ENCODE results near the gene DPF3. TPM values are rescaled to one million over a fixed set of nuclear protein-coding genes. Genes with fewer than 3 reads are reported as not detected.

Gene DPF3
- total and polyA plus RNA-seq, 2 donors (not counting 1 experiment from before 2014, with no cell fraction given) = 3.4 to 10.2 TPM

DNA sequence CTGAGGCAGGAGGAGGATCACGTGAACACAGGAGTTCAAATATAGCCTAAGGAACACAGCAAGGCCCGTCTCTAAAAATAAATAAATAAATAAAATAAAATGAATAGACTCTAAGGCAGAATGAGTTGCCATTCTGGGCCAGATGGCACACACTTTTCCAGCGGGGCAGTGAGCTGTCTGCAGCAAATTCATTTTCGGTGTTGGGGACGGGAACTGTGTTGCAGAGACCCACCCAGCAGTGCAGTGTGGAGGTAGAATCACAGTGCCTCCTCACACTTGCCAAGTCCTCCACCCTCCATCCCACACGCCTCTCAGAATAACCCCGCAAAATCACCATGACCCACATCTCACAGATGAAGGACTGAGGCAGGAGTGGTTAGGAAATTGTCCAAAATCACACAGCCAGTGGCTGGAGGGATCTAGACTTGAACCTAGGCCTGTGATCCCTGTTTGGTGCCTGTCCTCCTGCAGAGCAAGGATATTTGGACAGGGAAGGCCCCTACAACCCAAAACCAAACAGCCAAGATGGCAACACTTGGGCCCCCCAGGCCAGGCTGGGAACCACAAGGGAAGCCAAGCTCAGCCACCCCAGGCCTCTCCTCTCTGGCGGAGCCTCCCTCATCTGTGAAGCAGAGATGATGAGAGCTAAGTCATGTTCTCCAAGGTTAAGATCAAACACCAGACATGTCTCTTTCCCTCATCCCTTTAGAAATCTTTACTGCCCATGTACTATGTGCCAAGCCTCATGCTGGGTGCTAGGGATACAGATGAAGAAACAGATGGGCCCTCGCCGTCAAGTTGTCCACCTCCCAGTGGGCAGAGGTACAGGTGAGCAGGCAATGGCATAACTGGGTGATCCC is 152.7 kb downstream of the DPF3 start:
- no peak overlapping the region for H2AFZ ChIP-seq (ENCODE audit: insufficient read depth, low read depth, low read length, poor library complexity, severe bottlenecking)
- H3K4me3 ChIP-seq (ENCODE audit: control extremely low read depth in 1 of 5, extremely low read depth in 1 of 5, insufficient read depth in 1 of 5, low read depth in 2 of 5, low read length in 4 of 5) = no peak overlapping the region
- TF ChIP-seq EZH2 (IDR thresholded peaks at IDR 0.05; ENCODE audit: borderline replicate concordance, insufficient read depth, low read depth, low read length, poor library complexity, severe bottlenecking) = no peak
- TF ChIP-seq, protein P1, sequence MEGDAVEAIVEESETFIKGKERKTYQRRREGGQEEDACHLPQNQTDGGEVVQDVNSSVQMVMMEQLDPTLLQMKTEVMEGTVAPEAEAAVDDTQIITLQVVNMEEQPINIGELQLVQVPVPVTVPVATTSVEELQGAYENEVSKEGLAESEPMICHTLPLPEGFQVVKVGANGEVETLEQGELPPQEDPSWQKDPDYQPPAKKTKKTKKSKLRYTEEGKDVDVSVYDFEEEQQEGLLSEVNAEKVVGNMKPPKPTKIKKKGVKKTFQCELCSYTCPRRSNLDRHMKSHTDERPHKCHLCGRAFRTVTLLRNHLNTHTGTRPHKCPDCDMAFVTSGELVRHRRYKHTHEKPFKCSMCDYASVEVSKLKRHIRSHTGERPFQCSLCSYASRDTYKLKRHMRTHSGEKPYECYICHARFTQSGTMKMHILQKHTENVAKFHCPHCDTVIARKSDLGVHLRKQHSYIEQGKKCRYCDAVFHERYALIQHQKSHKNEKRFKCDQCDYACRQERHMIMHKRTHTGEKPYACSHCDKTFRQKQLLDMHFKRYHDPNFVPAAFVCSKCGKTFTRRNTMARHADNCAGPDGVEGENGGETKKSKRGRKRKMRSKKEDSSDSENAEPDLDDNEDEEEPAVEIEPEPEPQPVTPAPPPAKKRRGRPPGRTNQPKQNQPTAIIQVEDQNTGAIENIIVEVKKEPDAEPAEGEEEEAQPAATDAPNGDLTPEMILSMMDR (IDR thresholded peaks at IDR 0.05) = no peak
- ChIA-PET POLR2A (no interaction called here), CTCF (no interaction called here)
- H4K20me1 ChIP-seq (ENCODE audit: control insufficient read depth, insufficient read depth, low read length, poor library complexity, severe bottlenecking) = no peaks in the 10 kb centered on the region
- no peaks in the 10 kb centered on the region for H3K4me1 ChIP-seq (ENCODE audit: control insufficient read depth in 2 of 2, insufficient read depth in 2 of 2, low read length in 2 of 2)
- no peak for DNase-seq
- peaks cover 0 to 3% of the 10 kb centered on the region in 2 experiments for H3K36me3 ChIP-seq (replicated peaks in 1 of 2; ENCODE audit: control extremely low read depth in 1 of 2, control insufficient read depth in 1 of 2, extremely low read depth in 1 of 2, insufficient read depth in 2 of 2, low read length in 1 of 2)
- H3K27ac ChIP-seq (ENCODE audit: low read length in 2 of 2) = no peak overlapping the region
- no peak overlapping the region for H3K9ac ChIP-seq (ENCODE audit: low read length)
- no peak overlapping the region for H3K4me2 ChIP-seq (replicated peaks; ENCODE audit: low read depth, low read length, poor library complexity, severe bottlenecking)
- no peaks in the 10 kb centered on the region for H3K9me3 Mint-ChIP-seq (ENCODE audit: insufficient read depth)
- no peak for ATAC-seq (ENCODE audit: low read depth)
- intact Hi-C loops (cut with micrococcal nuclease) = no loop called here
- no peak overlapping the region for H3K4me3 Mint-ChIP-seq
- WGBS (ENCODE audit: insufficient coverage) = 100% methylated on average over 3 of the region's 10 CpGs
- H3K27me3 ChIP-seq (replicated peaks in 1 of 4; ENCODE audit: control extremely low read depth in 1 of 4, control insufficient read depth in 3 of 4, insufficient read depth in 4 of 4, low read length in 3 of 4) = no peaks in the 10 kb centered on the region
- no peaks in the 10 kb centered on the region for H3K4me1 Mint-ChIP-seq
- no peaks in the 10 kb centered on the region for H3K79me2 ChIP-seq (ENCODE audit: control insufficient read depth, insufficient read depth, low read length)
- no peaks in the 10 kb centered on the region for H3K27me3 Mint-ChIP-seq
- no peaks in the 10 kb centered on the region for H3K9me3 ChIP-seq (ENCODE audit: control extremely low read depth in 1 of 3, control insufficient read depth in 2 of 3, insufficient read depth in 1 of 3, low read length in 2 of 3)
- H3K27ac Mint-ChIP-seq = no peak overlapping the region

DNA sequence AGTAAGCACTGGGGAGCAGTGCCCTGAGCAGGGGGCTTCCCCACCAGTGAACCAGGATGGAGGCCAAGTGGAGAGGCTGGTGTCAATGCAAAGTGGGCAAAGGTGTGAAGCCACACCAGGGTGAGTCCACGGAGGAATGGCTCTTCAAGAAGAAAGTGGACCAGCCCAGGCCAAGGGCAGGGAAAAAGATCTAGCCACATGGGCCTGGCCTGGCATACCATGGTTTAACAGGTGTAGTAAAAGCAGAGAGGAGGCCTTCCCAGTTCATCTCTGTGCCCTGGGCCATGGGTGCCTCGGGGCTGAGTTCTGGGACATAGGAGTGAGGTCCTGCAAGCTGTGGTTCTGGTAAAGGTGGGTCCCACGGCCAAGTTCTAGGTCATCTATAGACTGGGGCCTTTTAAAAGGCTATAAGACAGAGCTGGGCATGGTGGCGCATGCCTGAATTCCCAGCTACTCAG is 153.4 kb downstream of the DPF3 start:
- Histone ChIP-seq H3K27me3 (replicated peaks in 1 of 4; ENCODE audit: control extremely low read depth in 1 of 4, control insufficient read depth in 3 of 4, insufficient read depth in 4 of 4, low read length in 3 of 4) (no peaks in the 10 kb centered on the region), H3K9ac (ENCODE audit: low read length) (no peak overlapping the region), H3K4me2 (replicated peaks; ENCODE audit: low read depth, low read length, poor library complexity, severe bottlenecking) (no peak overlapping the region), H3K4me1 (ENCODE audit: control insufficient read depth in 2 of 2, insufficient read depth in 2 of 2, low read length in 2 of 2) (no peaks in the 10 kb centered on the region), H3K79me2 (ENCODE audit: control insufficient read depth, insufficient read depth, low read length) (no peaks in the 10 kb centered on the region), H3K9me3 (ENCODE audit: control extremely low read depth in 1 of 3, control insufficient read depth in 2 of 3, insufficient read depth in 1 of 3, low read length in 2 of 3) (no peaks in the 10 kb centered on the region), H3K27ac (ENCODE audit: low read length in 2 of 2) (no peak overlapping the region), H2AFZ (ENCODE audit: insufficient read depth, low read depth, low read length, poor library complexity, severe bottlenecking) (no peak overlapping the region), H4K20me1 (ENCODE audit: control insufficient read depth, insufficient read depth, low read length, poor library complexity, severe bottlenecking) (no peaks in the 10 kb centered on the region), H3K36me3 (replicated peaks in 1 of 2; ENCODE audit: control extremely low read depth in 1 of 2, control insufficient read depth in 1 of 2, extremely low read depth in 1 of 2, insufficient read depth in 2 of 2, low read length in 1 of 2) (no peaks in the 10 kb centered on the region), H3K4me3 (ENCODE audit: control extremely low read depth in 1 of 5, extremely low read depth in 1 of 5, insufficient read depth in 1 of 5, low read depth in 2 of 5, low read length in 4 of 5) (no peak overlapping the region)
- Mint-ChIP-seq H3K9me3 (ENCODE audit: insufficient read depth) (no peaks in the 10 kb centered on the region), H3K27me3 (no peaks in the 10 kb centered on the region), H3K27ac (no peak overlapping the region), H3K4me1 (no peaks in the 10 kb centered on the region), H3K4me3 (no peak overlapping the region)
- ChIA-PET CTCF (no interaction called here), POLR2A (no interaction called here)
- TF ChIP-seq EZH2 (IDR thresholded peaks at IDR 0.05; ENCODE audit: borderline replicate concordance, insufficient read depth, low read depth, low read length, poor library complexity, severe bottlenecking) = no peak
- TF ChIP-seq, protein P1 (IDR thresholded peaks at IDR 0.05) = no peak
- intact Hi-C loops (cut with micrococcal nuclease) = no loop called here
- DNase-seq (no peak), ATAC-seq (ENCODE audit: low read depth) (no peak)
- 96% methylated on average over 3 of the region's 4 CpGs for WGBS (ENCODE audit: insufficient coverage)

Data from B cell (primary cell).